H1 (cell line): ENCODE data around the gene ITGAE. TPM values are rescaled to one million over a fixed set of nuclear protein-coding genes. Genes with fewer than 3 reads are reported as not detected.

ENCODE experiments used
- CTBP2 ChIP-seq: IDR thresholded peaks from 2 replicates; pipeline ENCODE4 v1.7.0; 2011; ENCODE audit warnings: borderline replicate concordance, mild to moderate bottlenecking, moderate library complexity, mixed read lengths, low read length; ENCODE audit not compliant: insufficient read depth, insufficient read length
- EP300 ChIP-seq, 2 experiments: IDR thresholded peaks; 1 replicate in 1 of 2; 2 replicates in 1 of 2; pipeline ENCODE4 v1.6.1; 2011 to 2012; ENCODE audit warnings: low read depth in 2 of 2, low read length in 2 of 2, mild to moderate bottlenecking in 2 of 2, borderline replicate concordance in 1 of 2, inconsistent platforms in 1 of 2, moderate library complexity in 1 of 2
- SUZ12 ChIP-seq: fragments of 200-600 bp; sonication (generic); IDR thresholded peaks from 2 replicates; pipeline ENCODE4 v1.6.1; 2012; ENCODE audit warnings: mild to moderate bottlenecking, inconsistent platforms, low read length, moderate library complexity, mixed read lengths
- YY1 ChIP-seq: IDR thresholded peaks from 2 replicates; pipeline ENCODE4 v1.6.1; 2011; ENCODE audit warnings: low read depth, mild to moderate bottlenecking, low read length
- polyA plus RNA-seq, 7 experiments: library from polyadenylated mRNA; depleted of rRNA in 3 of 7; stranded (reverse) in 5 of 7; unstranded in 2 of 7; fragments of >200 nt in 5 of 7; fragments of 200-250 nt in 2 of 7; gene quantifications; 1 replicate in 5 of 7; 2 replicates in 1 of 7; 4 replicates in 1 of 7; pipeline versions ENCODE4 v1.2.1 to v1.2.3, GENCODE V29; 2011 to 2013; ENCODE audit warnings: missing spikeins in 2 of 7, mixed read lengths in 2 of 7
- total RNA-seq: library from RNA; stranded (reverse); fragmentation: NEBNext Ultra II Directional; extraction: Animal tissue kit (Norgen Biotek cat#: 25700); gene quantifications from 2 replicates; pipeline ENCODE4 v1.2.1, GENCODE V29; 2021

The ITGAE gene
- total and polyA plus RNA-seq, 2 of the 8 experiments (the other 6 are each of a cell fraction or from before 2014, with no cell fraction given), result 23.2 to 43.1 TPM

- TF ChIP-seq EP300 (IDR thresholded peaks at IDR 0.05; ENCODE audit: borderline replicate concordance in 1 of 2, low read depth in 2 of 2, low read length in 2 of 2) (no peak), YY1 (no peak), CTBP2 (no peak), SUZ12 (no peak)
- TF ChIP-seq, all 59 proteins: peak for 0
These were observed 27.0 kb downstream of the ITGAE start (continued) for GRCh38 chr17:3773966-3774365.
